Aorta (tissue), 5 donors: ENCODE results near the gene PIGL. TPM values are rescaled to one million over a fixed set of nuclear protein-coding genes. Genes with fewer than 3 reads are reported as not detected.
A peak's percentile ranks its signal among the peaks of the same experiment; 100 is the strongest.

ENCODE experiments used
- ATAC-seq: fragments of 200-7000 bp; cut with Tn5 transposase; one replicate; pipeline ENCODE4 v1.9.1; 2022; ENCODE audit warnings: moderate library complexity; ENCODE audit not compliant: low FRiP score
- DNase-seq, 2 donors: peaks; one replicate each; pipeline ENCODE4 v3.0.0-alpha.2; 2020
- H3K27ac ChIP-seq, 2 donors: one replicate each; pipeline ENCODE4 v1.5.1; 2013; ENCODE audit warnings: low read length in 2 of 2, mild to moderate bottlenecking in 2 of 2, moderate library complexity in 2 of 2, control low read depth in 1 of 2, inconsistent platforms in 1 of 2, low read depth in 1 of 2
- H3K27me3 ChIP-seq, 2 donors: one replicate each; pipeline ENCODE4 v1.6.1; 2013; ENCODE audit warnings: control low read depth in 1 of 2, low read length in 1 of 2, mild to moderate bottlenecking in 1 of 2, moderate library complexity in 1 of 2; ENCODE audit not compliant: insufficient read depth in 2 of 2, control insufficient read depth in 1 of 2
- H3K36me3 ChIP-seq, 2 donors: one replicate each; pipeline ENCODE4 v1.6.1; 2013; ENCODE audit warnings: control low read depth in 1 of 2, low read length in 1 of 2, mild to moderate bottlenecking in 1 of 2; ENCODE audit not compliant: insufficient read depth in 2 of 2, control insufficient read depth in 1 of 2
- H3K4me1 ChIP-seq, 2 donors: one replicate each; pipeline ENCODE4 v1.6.1; 2013; ENCODE audit warnings: low read length in 2 of 2, control low read depth in 1 of 2, mild to moderate bottlenecking in 1 of 2, moderate library complexity in 1 of 2; ENCODE audit not compliant: insufficient read depth in 2 of 2, control insufficient read depth in 1 of 2
- H3K4me3 ChIP-seq, 2 donors: one replicate each; pipeline ENCODE4 v1.5.1; 2013; ENCODE audit warnings: low read length in 2 of 2, control low read depth in 1 of 2, mild to moderate bottlenecking in 1 of 2
- H3K9me3 ChIP-seq: one replicate; pipeline ENCODE4 v1.6.1; 2013; ENCODE audit warnings: mild to moderate bottlenecking, low read length; ENCODE audit not compliant: control insufficient read depth
- WGBS, 2 donors: extraction: QIAGEN DNeasy Blood & Tissue Kit; methylation state at CpG; one replicate each; pipeline ENCODE4 v1.1.7; 2013; 5-methylcytosine and 5-hydroxymethylcytosine counted together
- intact Hi-C, 2 donors: fragments of 100-400 bp; cut with DNase I; formaldehyde crosslinking; loops; one replicate each; pipeline versions ENCODE4 v1.14.2 to v1.15.0; 2022
- polyA plus RNA-seq, 2 donors: library from polyadenylated mRNA; stranded (reverse); fragments of 200-250 nt; gene quantifications; one replicate each; pipeline ENCODE4 v1.2.3, GENCODE V29; 2013
- total RNA-seq, 2 donors: library from RNA; stranded (reverse); fragmentation: NEBNext Ultra II Directional; extraction: Animal tissue kit (Norgen Biotek cat#: 25700); gene quantifications; one replicate each; pipeline ENCODE4 v1.2.1, GENCODE V29; 2021
- donor health status: healthy with polysubstance abuse.
- donor health status: Bipolar disorder and iron deficiency.
- donor health status: DM: no; HTN: no; CAD: no.
- donor health status: DM: no; HTN: no; CAD: no.
- donor health status: DM: yes; HTN: yes; CAD: no.

Gene PIGL
- total and polyA plus RNA-seq, 4 donors: 36.1 to 53.4 (median 53.3) TPM; not detected in 1

GRCh38 chr17:16273929-16274339 is 56.9 kb downstream of the PIGL start:
- Histone ChIP-seq H3K27me3 (no peaks in the 10 kb centered on the region), H3K4me1 (peaks cover 0 to 2% of the 10 kb centered on the region in 2 donors), H3K36me3 (no peaks in the 10 kb centered on the region), H3K27ac (no peak overlapping the region), H3K4me3 (no peak overlapping the region), H3K9me3 (no peaks in the 10 kb centered on the region)
- intact Hi-C loops: no loop called here
- 93 to 95% methylated on average over 6 of the region's 6 CpGs for WGBS, 2 donors
- no peak for DNase-seq
- no peak for ATAC-seq

DNA sequence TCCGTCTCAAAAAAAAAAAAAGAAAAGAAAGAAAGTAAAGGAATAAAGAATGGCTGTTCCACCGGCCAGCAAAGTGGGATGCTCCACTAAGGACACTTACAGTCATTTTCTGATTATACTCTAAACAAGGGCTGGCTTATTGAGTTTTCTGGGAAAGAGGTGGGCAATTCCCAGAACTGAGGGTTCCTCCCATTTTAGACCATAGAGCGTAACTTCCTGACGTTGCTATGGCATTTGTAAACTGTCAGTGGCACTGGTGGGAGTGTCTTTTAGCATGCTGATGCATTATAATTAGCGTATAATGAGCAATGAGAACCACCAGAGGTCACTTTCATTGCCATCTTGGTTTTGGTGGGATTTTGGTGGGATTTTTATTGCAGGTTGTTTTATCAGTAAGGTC is 58.0 kb downstream of the PIGL start:
- Histone ChIP-seq H3K27me3 (no peaks in the 10 kb centered on the region), H3K27ac (peak overlapping the region in 1 of 2 donors; percentile 14), H3K36me3 (no peaks in the 10 kb centered on the region), H3K4me3 (no peak overlapping the region), H3K4me1 (peaks cover 0 to 2% of the 10 kb centered on the region in 2 donors), H3K9me3 (no peaks in the 10 kb centered on the region)
- WGBS, 2 donors: 93 to 94% methylated on average over 5 of the region's 5 CpGs
- DNase-seq (no peak), ATAC-seq (no peak)
- intact Hi-C loops: no loop called here

GRCh38 chr17:16277163-16277562 is 60.2 kb downstream of the PIGL start:
- no peak overlapping the region for H3K4me3 ChIP-seq
- peak overlapping the region in 1 of 2 donors; percentile 28 for H3K27ac ChIP-seq
- intact Hi-C loops: no loop called here
- H3K36me3 ChIP-seq: no peaks in the 10 kb centered on the region
- WGBS, 2 donors: 3 to 6% methylated on average over 1 of the region's 1 CpG
- ATAC-seq (no peak), DNase-seq (no peak)
- H3K27me3 ChIP-seq: no peaks in the 10 kb centered on the region
- H3K9me3 ChIP-seq: no peaks in the 10 kb centered on the region
- H3K4me1 ChIP-seq: peaks cover 0 to 2% of the 10 kb centered on the region in 2 donors

GRCh38 chr17:16281351-16281750 is 64.3 kb downstream of the PIGL start:
- intact Hi-C loops: loop anchor here in 1 of 2 donors (10.0 kb wide), 1 partner anchor 133 kb away; the partner anchor contains the start of gene TRPV2
- H3K36me3 ChIP-seq: no peaks in the 10 kb centered on the region
- WGBS, 2 donors: 49 to 52% methylated on average over 2 of the region's 2 CpGs
- ATAC-seq (no peak), DNase-seq (no peak)
- no peak overlapping the region for H3K27ac ChIP-seq
- no peaks in the 10 kb centered on the region for H3K27me3 ChIP-seq
- no peak overlapping the region for H3K4me3 ChIP-seq
- no peaks in the 10 kb centered on the region for H3K4me1 ChIP-seq
- H3K9me3 ChIP-seq: no peaks in the 10 kb centered on the region

GRCh38 chr17:16282522-16282921 is 65.5 kb downstream of the PIGL start:
- no peaks in the 10 kb centered on the region for H3K36me3 ChIP-seq
- no peaks in the 10 kb centered on the region for H3K9me3 ChIP-seq
- no peak overlapping the region for H3K27ac ChIP-seq
- H3K4me3 ChIP-seq: no peak overlapping the region
- H3K4me1 ChIP-seq: no peaks in the 10 kb centered on the region
- intact Hi-C loops: loop anchor here in 1 of 2 donors (10.0 kb wide), 1 partner anchor 132 kb away; the partner anchor contains the start of gene TRPV2
- no peaks in the 10 kb centered on the region for H3K27me3 ChIP-seq
- no peak for DNase-seq
- no peak for ATAC-seq

- DNase-seq (no peak), ATAC-seq (no peak)
- Histone ChIP-seq H3K4me1 (no peaks in the 10 kb centered on the region), H3K36me3 (no peaks in the 10 kb centered on the region), H3K27ac (no peak overlapping the region), H3K27me3 (no peaks in the 10 kb centered on the region), H3K9me3 (no peaks in the 10 kb centered on the region), H3K4me3 (no peak overlapping the region)
- intact Hi-C loops: loop anchor here in 1 of 2 donors (10.0 kb wide), 1 partner anchor 131 kb away; the partner anchor contains the start of gene TRPV2
- 88 to 94% methylated on average over 9 of the region's 9 CpGs for WGBS, 2 donors
Observed at GRCh38 chr17:16283705-16284104, 66.7 kb downstream of the PIGL start.

GRCh38 chr17:16285646-16286008 is 68.6 kb downstream of the PIGL start:
- ATAC-seq (no peak), DNase-seq (no peak)
- peak overlapping the region in 1 of 2 donors; percentile 1 for H3K4me3 ChIP-seq
- no peaks in the 10 kb centered on the region for H3K27me3 ChIP-seq
- H3K9me3 ChIP-seq: no peaks in the 10 kb centered on the region
- no peaks in the 10 kb centered on the region for H3K36me3 ChIP-seq
- WGBS, 2 donors: 16 to 18% methylated on average over 6 of the region's 6 CpGs
- H3K27ac ChIP-seq: peak overlapping the region; percentile 99 to 100
- intact Hi-C loops: loop anchor here (2.0 to 10.0 kb wide), 4 partner anchors 67 to 129 kb away; partner anchors contain the start of genes NCOR1 (in 2 of the 2), CENPV (in 1 of the 2), PIGL (in 1 of the 2) and TRPV2 (in 1 of the 2)
- H3K4me1 ChIP-seq: no peaks in the 10 kb centered on the region

GRCh38 chr17:16286009-16286946 is 69.3 kb downstream of the PIGL start:
- peak; percentile 94 for ATAC-seq
- H3K27ac ChIP-seq: peak overlapping the region; percentile 99 to 100
- intact Hi-C loops: loop anchor here (2.0 to 10.0 kb wide), 4 partner anchors 66 to 129 kb away; partner anchors contain the start of genes NCOR1 (in 2 of the 2), CENPV (in 1 of the 2), PIGL (in 1 of the 2) and TRPV2 (in 1 of the 2)
- 1 to 2% methylated on average over 26 of the region's 26 CpGs for WGBS, 2 donors
- H3K4me3 ChIP-seq: peak overlapping the region in 1 of 2 donors; percentile 1
- H3K27me3 ChIP-seq: no peaks in the 10 kb centered on the region
- peak; percentile 92 for DNase-seq
- no peaks in the 10 kb centered on the region for H3K4me1 ChIP-seq
- H3K36me3 ChIP-seq: no peaks in the 10 kb centered on the region
- H3K9me3 ChIP-seq: no peaks in the 10 kb centered on the region
